ENCODE data around the gene EFCAB11.
"Not testable (repeated sequence)": the region's sequence is repeated elsewhere in the genome, so short reads cannot be mapped to it uniquely, and the experiment has no call there.

Gene EFCAB11

GRCh38 chr14:89911010-89911919 is 43.3 kb downstream of the EFCAB11 start:
- DNase-seq (ENCODE audit: low spot score), result no peak

GRCh38 chr14:89910691-89911009 is 43.9 kb downstream of the EFCAB11 start:
- DNase-seq (ENCODE audit: low spot score), result no peak

- no peak for DNase-seq (ENCODE audit: low spot score)
These were observed 44.9 kb downstream of the EFCAB11 start for GRCh38 chr14:89909586-89909985.

- no peak for DNase-seq (ENCODE audit: low spot score)
These were observed 45.6 kb downstream of the EFCAB11 start for GRCh38 chr14:89908712-89909450.

- no peak for DNase-seq (ENCODE audit: low spot score)
These were observed 46.9 kb downstream of the EFCAB11 start for GRCh38 chr14:89907655-89908054.

GRCh38 chr14:89906000-89906399 is 48.5 kb downstream of the EFCAB11 start:
- DNase-seq (ENCODE audit: low spot score), result no peak

GRCh38 chr14:89903340-89903952 is 51.1 kb downstream of the EFCAB11 start:
- no peak for DNase-seq (ENCODE audit: low spot score)

GRCh38 chr14:89902881-89903280 is 51.6 kb downstream of the EFCAB11 start:
- no peak for DNase-seq (ENCODE audit: low spot score)

- DNase-seq (ENCODE audit: low spot score), result no peak
These were observed 53.7 kb downstream of the EFCAB11 start for GRCh38 chr14:89900802-89901201.

- DNase-seq (ENCODE audit: low spot score), result no peak
These were observed 54.4 kb downstream of the EFCAB11 start for GRCh38 chr14:89899917-89900663.

- no peak for DNase-seq (ENCODE audit: low spot score)
These were observed 55.2 kb downstream of the EFCAB11 start for GRCh38 chr14:89899291-89899690.

- DNase-seq (ENCODE audit: low spot score), result not testable (repeated sequence)
These were observed 61.1 kb downstream of the EFCAB11 start for GRCh38 chr14:89893388-89893787.

- no peak for DNase-seq (ENCODE audit: low spot score)
These were observed 61.6 kb downstream of the EFCAB11 start for GRCh38 chr14:89892953-89893352.

- not testable (repeated sequence) for DNase-seq (ENCODE audit: low spot score)
These were observed 62.8 kb downstream of the EFCAB11 start for GRCh38 chr14:89891721-89892120.

- no peak for DNase-seq (ENCODE audit: low spot score)
These were observed 63.5 kb downstream of the EFCAB11 start for GRCh38 chr14:89891055-89891454.

- no peak for DNase-seq (ENCODE audit: low spot score)
These were observed 63.9 kb downstream of the EFCAB11 start for GRCh38 chr14:89890589-89890988.

- no peak for DNase-seq (ENCODE audit: low spot score)
These were observed 64.9 kb downstream of the EFCAB11 start for GRCh38 chr14:89889626-89890025.

- DNase-seq (ENCODE audit: low spot score), result no peak
These were observed 69.8 kb downstream of the EFCAB11 start for GRCh38 chr14:89884761-89885160.

- DNase-seq (ENCODE audit: low spot score), result no peak
These were observed 72.7 kb downstream of the EFCAB11 start for GRCh38 chr14:89881839-89882238.

- DNase-seq (ENCODE audit: low spot score), result not testable (repeated sequence)
These were observed 80.4 kb downstream of the EFCAB11 start for GRCh38 chr14:89874091-89874490.

GRCh38 chr14:89870316-89870715 is 84.2 kb downstream of the EFCAB11 start:
- no peak for DNase-seq (ENCODE audit: low spot score)

GRCh38 chr14:89869606-89870005 is 84.9 kb downstream of the EFCAB11 start:
- DNase-seq (ENCODE audit: low spot score), result no peak

Data from hematopoietic multipotent progenitor cell treated with erythropoietin and hydrocortisone succinate and interleukin-3 and kit ligand, for 17 days (in vitro differentiated cells).